ENCODE results near the gene PRR19.

- TF ChIP-seq CEBPB (IDR thresholded peaks at IDR 0.05) (no peak), EP300 (IDR thresholded peaks at IDR 0.05; ENCODE audit: borderline replicate concordance) (peak; percentile 57; the same call in 1 of the 2 replicates), ZBTB7A (IDR thresholded peaks at IDR 0.05; ENCODE audit: low read depth) (peak; percentile 81), TCF12 (IDR thresholded peaks at IDR 0.05; ENCODE audit: low read depth) (peak; percentile 49), FOXM1 (IDR thresholded peaks at IDR 0.05; ENCODE audit: borderline replicate concordance, low read depth) (no peak), RAD21 (IDR thresholded peaks at IDR 0.05; ENCODE audit: low read depth) (peak; percentile 70), EGR1 (IDR thresholded peaks at IDR 0.05) (peak; percentile 94)
- TF ChIP-seq, protein P1, sequence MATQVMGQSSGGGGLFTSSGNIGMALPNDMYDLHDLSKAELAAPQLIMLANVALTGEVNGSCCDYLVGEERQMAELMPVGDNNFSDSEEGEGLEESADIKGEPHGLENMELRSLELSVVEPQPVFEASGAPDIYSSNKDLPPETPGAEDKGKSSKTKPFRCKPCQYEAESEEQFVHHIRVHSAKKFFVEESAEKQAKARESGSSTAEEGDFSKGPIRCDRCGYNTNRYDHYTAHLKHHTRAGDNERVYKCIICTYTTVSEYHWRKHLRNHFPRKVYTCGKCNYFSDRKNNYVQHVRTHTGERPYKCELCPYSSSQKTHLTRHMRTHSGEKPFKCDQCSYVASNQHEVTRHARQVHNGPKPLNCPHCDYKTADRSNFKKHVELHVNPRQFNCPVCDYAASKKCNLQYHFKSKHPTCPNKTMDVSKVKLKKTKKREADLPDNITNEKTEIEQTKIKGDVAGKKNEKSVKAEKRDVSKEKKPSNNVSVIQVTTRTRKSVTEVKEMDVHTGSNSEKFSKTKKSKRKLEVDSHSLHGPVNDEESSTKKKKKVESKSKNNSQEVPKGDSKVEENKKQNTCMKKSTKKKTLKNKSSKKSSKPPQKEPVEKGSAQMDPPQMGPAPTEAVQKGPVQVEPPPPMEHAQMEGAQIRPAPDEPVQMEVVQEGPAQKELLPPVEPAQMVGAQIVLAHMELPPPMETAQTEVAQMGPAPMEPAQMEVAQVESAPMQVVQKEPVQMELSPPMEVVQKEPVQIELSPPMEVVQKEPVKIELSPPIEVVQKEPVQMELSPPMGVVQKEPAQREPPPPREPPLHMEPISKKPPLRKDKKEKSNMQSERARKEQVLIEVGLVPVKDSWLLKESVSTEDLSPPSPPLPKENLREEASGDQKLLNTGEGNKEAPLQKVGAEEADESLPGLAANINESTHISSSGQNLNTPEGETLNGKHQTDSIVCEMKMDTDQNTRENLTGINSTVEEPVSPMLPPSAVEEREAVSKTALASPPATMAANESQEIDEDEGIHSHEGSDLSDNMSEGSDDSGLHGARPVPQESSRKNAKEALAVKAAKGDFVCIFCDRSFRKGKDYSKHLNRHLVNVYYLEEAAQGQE (IDR thresholded peaks at IDR 0.05; ENCODE audit: low read depth): no peak
- TF ChIP-seq, protein P2, sequence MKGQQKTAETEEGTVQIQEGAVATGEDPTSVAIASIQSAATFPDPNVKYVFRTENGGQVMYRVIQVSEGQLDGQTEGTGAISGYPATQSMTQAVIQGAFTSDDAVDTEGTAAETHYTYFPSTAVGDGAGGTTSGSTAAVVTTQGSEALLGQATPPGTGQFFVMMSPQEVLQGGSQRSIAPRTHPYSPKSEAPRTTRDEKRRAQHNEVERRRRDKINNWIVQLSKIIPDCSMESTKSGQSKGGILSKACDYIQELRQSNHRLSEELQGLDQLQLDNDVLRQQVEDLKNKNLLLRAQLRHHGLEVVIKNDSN (IDR thresholded peaks at IDR 0.05): no peak; the same call in 1 of the 2 replicates
Observed at GRCh38 chr19:42279902-42280814, 21.8 kb upstream of the PRR19 start.
